ENCODE data around the gene ANTXR1. TPM values are rescaled to one million over a fixed set of nuclear protein-coding genes. Genes with fewer than 3 reads are reported as not detected.

Gene ANTXR1
- total RNA-seq, 1 experiment from 2014 or later: 30.8 TPM

DNA sequence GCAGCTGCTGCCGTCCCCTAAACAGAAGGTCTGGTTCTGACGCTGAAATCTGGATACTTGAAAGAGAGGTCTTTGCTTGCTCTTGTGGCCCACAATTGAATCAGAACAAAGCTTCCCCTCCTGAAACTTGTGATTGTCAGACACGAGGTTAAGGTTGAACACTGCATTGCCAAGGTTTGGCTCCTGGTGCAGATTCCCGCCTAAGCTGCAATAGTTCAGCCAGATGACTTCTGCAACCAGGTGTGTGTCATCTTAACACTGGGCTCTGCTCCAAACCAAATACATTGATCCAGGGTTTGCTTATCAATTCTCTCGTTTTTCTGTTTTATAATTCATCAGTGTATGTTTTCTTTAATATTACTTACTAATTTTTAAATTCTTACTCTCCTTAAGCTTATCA is 23.9 kb upstream of the ANTXR1 start:
- no peak overlapping the region for H3K27ac ChIP-seq
- H3K36me3 ChIP-seq: no peaks in the 10 kb centered on the region
- no peaks in the 10 kb centered on the region for H3K9me3 ChIP-seq (replicated peaks)
- no peak for DNase-seq (ENCODE audit: low read depth in 1 of 2, low spot score in 2 of 2)
- no peak overlapping the region for H3K4me3 ChIP-seq
- H3K27me3 ChIP-seq (replicated peaks): no peaks in the 10 kb centered on the region
- H3K4me1 ChIP-seq (replicated peaks): no peaks in the 10 kb centered on the region

DNA sequence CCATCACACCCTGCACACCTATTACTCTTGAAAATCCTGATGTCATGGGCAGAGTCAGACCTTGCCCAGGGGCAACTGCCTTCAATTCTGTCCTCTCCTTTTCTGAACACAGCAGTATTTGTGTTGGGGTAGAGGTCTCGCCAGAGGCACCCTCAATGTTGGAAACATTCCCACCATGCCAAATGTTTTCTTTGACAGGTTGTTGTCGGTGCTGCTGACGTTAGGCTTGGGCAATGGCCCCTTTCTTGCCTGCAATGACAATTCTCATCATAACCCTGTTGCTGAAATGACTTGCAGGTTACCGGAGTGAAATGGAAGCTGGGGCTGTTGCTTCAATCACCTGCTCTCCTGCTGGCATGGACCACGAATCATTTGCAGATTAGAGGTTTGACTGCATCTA is 20.6 kb upstream of the ANTXR1 start:
- no peak overlapping the region for H3K27ac ChIP-seq
- peaks cover 14% of the 10 kb centered on the region for H3K4me1 ChIP-seq (replicated peaks)
- DNase-seq (ENCODE audit: low read depth in 1 of 2, low spot score in 2 of 2): no peak
- no peaks in the 10 kb centered on the region for H3K27me3 ChIP-seq (replicated peaks)
- no peak overlapping the region for H3K4me3 ChIP-seq
- no peaks in the 10 kb centered on the region for H3K9me3 ChIP-seq (replicated peaks)
- no peaks in the 10 kb centered on the region for H3K36me3 ChIP-seq

- Histone ChIP-seq H3K36me3 (no peaks in the 10 kb centered on the region), H3K4me3 (no peak overlapping the region)
Measured at GRCh38 chr2:68992933-68993332, 20.0 kb upstream of the ANTXR1 start.

GRCh38 chr2:68993660-68994059 is 19.3 kb upstream of the ANTXR1 start:
- Histone ChIP-seq H3K4me1 (replicated peaks) (peaks cover 17% of the 10 kb centered on the region), H3K4me3 (no peak overlapping the region), H3K36me3 (no peaks in the 10 kb centered on the region), H3K27ac (no peak overlapping the region), H3K9me3 (replicated peaks) (no peaks in the 10 kb centered on the region), H3K27me3 (replicated peaks) (no peaks in the 10 kb centered on the region)
- no peak for DNase-seq (ENCODE audit: low read depth in 1 of 2, low spot score in 2 of 2)

More at GRCh38 chr2:68992933-68993332, 20.0 kb upstream of the ANTXR1 start:
- Histone ChIP-seq H3K4me1 (replicated peaks) (peaks cover 17% of the 10 kb centered on the region), H3K27ac (no peak overlapping the region), H3K9me3 (replicated peaks) (no peaks in the 10 kb centered on the region), H3K27me3 (replicated peaks) (no peaks in the 10 kb centered on the region)
- DNase-seq (ENCODE audit: low read depth in 1 of 2, low spot score in 2 of 2): no peak

- Histone ChIP-seq H3K36me3 (no peaks in the 10 kb centered on the region), H3K4me3 (no peak overlapping the region), H3K27ac (no peak overlapping the region), H3K27me3 (replicated peaks) (no peaks in the 10 kb centered on the region), H3K4me1 (replicated peaks) (peaks cover 17% of the 10 kb centered on the region), H3K9me3 (replicated peaks) (no peaks in the 10 kb centered on the region)
- DNase-seq (ENCODE audit: low read depth in 1 of 2, low spot score in 2 of 2): peak; percentile 37 to 47
Measured at GRCh38 chr2:68994864-68995263, 18.1 kb upstream of the ANTXR1 start.

DNA sequence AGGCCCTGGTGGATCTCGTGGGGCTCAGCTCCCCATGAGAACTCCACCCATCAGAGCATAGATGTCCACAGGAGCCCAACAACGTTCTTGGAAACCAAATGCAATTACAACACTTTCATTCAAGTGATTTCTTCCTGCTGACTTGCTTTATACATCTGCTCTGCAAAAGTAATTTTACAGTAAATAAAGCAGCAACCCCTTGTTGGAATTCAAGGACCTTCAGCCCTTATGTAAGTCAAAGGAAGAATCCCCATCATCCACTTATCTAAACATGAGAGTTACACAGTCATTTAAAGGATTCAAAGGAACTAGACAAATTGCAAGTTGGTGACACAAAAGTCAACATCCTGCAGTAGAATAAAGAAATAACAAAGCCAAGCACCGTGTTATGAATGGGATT is 17.1 kb upstream of the ANTXR1 start:
- Histone ChIP-seq H3K4me1 (replicated peaks) (peaks cover 17% of the 10 kb centered on the region), H3K9me3 (replicated peaks) (no peaks in the 10 kb centered on the region), H3K36me3 (no peaks in the 10 kb centered on the region), H3K27me3 (replicated peaks) (no peaks in the 10 kb centered on the region), H3K4me3 (no peak overlapping the region), H3K27ac (no peak overlapping the region)
- peak in 1 of 2 experiments; percentile 9 for DNase-seq (ENCODE audit: low read depth in 1 of 2, low spot score in 2 of 2)

- Histone ChIP-seq H3K4me1 (replicated peaks) (peaks cover 17% of the 10 kb centered on the region), H3K9me3 (replicated peaks) (0 out of 2 replicates have a peak, but pooled peaks cover 3% of the 10 kb centered on the region), H3K27ac (no peak overlapping the region), H3K4me3 (no peak overlapping the region), H3K27me3 (replicated peaks) (no peaks in the 10 kb centered on the region), H3K36me3 (no peaks in the 10 kb centered on the region)
- DNase-seq (ENCODE audit: low read depth in 1 of 2, low spot score in 2 of 2): peak in 1 of 2 experiments; percentile 12
Measured at GRCh38 chr2:68997401-68997800, 15.6 kb upstream of the ANTXR1 start.

DNA sequence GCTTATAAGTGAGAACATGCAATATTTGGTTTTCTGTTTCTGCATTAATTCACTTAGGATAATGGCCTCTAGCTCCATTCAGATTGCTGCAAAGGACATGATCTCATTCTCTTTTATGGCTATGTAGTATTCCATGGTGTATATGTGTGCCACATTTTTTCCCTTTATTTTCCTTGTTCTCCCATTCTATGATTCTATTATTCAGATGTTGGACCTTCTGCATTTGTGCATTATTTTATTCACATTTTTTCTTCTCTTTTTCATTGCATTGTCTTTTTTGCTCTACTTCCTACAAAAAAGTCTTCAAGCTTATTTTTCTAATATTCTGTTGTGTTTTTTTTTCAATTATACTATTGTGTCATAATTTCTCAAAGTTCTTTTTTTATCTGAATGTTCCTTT is 11.1 kb upstream of the ANTXR1 start:
- H3K9me3 ChIP-seq (replicated peaks): peaks cover 6% of the 10 kb centered on the region; the same call in 1 of the 2 replicates

DNA sequence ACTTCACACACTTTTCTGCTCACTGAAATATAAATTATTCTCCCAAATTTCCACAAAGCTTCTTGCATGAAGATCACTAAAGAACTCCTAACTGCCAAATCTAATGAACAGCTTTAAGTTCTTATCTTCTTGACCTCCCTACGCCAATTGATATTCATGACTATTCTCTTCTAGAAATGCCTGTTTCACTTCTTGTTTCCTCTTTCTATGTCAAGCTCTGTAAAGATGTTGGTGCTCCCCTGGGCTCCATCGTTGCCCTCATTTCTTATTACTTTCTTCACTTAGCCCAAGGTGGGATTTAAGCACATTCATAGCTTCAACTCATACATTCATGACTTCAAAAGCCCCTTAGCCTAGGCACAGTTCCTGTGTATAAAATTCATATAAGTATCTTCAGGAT is 9.2 kb upstream of the ANTXR1 start:
- Histone ChIP-seq H3K4me1 (replicated peaks) (no peaks in the 10 kb centered on the region), H3K9me3 (replicated peaks) (peaks cover 6% of the 10 kb centered on the region; the same call in 1 of the 2 replicates), H3K27me3 (replicated peaks) (no peaks in the 10 kb centered on the region), H3K36me3 (no peaks in the 10 kb centered on the region), H3K4me3 (no peak overlapping the region), H3K27ac (no peak overlapping the region)
- no peak for DNase-seq (ENCODE audit: low read depth in 1 of 2, low spot score in 2 of 2)

More for the DNA sequence above, 11.1 kb upstream of the ANTXR1 start:
- H3K4me1 ChIP-seq (replicated peaks): peaks cover 3% of the 10 kb centered on the region; the same call in 1 of the 2 replicates
- no peaks in the 10 kb centered on the region for H3K27me3 ChIP-seq (replicated peaks)
- H3K27ac ChIP-seq: no peak overlapping the region
- no peak overlapping the region for H3K4me3 ChIP-seq
- no peak for DNase-seq (ENCODE audit: low read depth in 1 of 2, low spot score in 2 of 2)
- no peaks in the 10 kb centered on the region for H3K36me3 ChIP-seq

GRCh38 chr2:69007169-69007568 is 5.8 kb upstream of the ANTXR1 start:
- no peaks in the 10 kb centered on the region for H3K36me3 ChIP-seq
- no peak overlapping the region for H3K27ac ChIP-seq
- no peak overlapping the region for H3K4me3 ChIP-seq
- no peaks in the 10 kb centered on the region for H3K27me3 ChIP-seq (replicated peaks)
- H3K9me3 ChIP-seq (replicated peaks): peaks cover 3% of the 10 kb centered on the region; the same call in 1 of the 2 replicates
- no peaks in the 10 kb centered on the region for H3K4me1 ChIP-seq (replicated peaks)
- DNase-seq (ENCODE audit: low read depth in 1 of 2, low spot score in 2 of 2): no peak

DNA sequence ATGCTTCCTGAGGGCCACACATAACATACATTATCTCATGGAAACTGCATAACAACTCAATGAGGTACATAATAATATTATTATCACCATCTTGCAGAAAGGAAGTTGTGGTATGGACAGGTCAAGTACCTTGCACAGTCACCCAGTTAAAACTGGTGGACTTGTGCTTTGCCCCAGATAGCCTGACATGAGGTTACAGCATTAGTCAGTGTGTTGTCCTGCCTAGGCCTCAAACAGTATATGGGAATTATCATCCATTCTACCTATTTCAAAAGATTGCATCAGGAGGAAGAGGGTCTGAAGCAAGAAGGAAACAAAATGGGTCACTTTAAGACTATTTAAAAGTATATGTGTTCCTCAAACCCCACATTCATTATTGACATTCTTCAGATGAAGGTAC is 5.4 kb upstream of the ANTXR1 start:
- Histone ChIP-seq H3K9me3 (replicated peaks) (peaks cover 1% of the 10 kb centered on the region; the same call in 1 of the 2 replicates), H3K36me3 (no peaks in the 10 kb centered on the region), H3K4me1 (replicated peaks) (peaks cover 3% of the 10 kb centered on the region; the same call in 1 of the 2 replicates), H3K27ac (no peak overlapping the region), H3K27me3 (replicated peaks) (no peaks in the 10 kb centered on the region), H3K4me3 (no peak overlapping the region)
- DNase-seq (ENCODE audit: low read depth in 1 of 2, low spot score in 2 of 2): no peak

DNA sequence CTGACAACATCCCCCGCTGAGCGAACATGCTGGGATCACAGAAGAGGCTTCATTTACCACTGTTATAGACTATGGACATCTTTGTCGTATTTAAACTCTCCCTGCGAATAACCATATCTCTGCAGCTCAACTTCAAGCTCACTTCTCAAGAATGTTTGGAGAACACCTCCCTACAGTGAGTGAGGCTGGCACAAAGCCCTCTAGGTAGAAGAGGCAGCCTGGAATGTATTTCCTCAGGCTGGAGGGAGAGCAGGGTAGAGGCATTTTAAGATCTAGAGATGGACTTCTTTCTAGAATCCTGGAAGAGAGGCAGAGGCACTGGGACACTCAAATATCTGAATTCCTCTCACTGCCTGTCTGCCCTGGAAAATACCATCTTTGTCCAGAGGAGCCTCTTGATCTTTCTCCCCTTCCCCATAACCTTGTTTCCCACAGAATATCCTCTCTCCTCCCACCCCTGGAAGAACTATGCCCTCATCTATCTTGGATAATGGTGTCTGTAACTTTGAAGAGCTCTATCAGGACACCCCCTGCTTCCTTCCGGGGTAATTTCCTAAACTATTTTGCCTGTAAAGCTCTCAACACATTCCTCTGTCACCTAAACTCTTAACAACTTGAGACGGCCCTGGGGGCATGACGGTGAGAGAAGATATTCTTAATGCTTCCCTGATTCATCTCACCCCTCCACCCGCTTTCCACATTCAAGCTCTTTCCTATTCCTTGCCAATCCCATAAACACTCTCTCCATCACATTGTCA is 2.4 kb upstream of the ANTXR1 start:
- Histone ChIP-seq H3K9me3 (replicated peaks) (no peaks in the 10 kb centered on the region), H3K27me3 (replicated peaks) (no peaks in the 10 kb centered on the region), H3K4me3 (no peak overlapping the region), H3K27ac (no peak overlapping the region), H3K4me1 (replicated peaks) (peaks cover 11% of the 10 kb centered on the region; the same call in 1 of the 2 replicates), H3K36me3 (peaks cover 4% of the 10 kb centered on the region)
- no peak for DNase-seq (ENCODE audit: low read depth in 1 of 2, low spot score in 2 of 2)

- Histone ChIP-seq H3K4me1 (replicated peaks) (peaks cover 12% of the 10 kb centered on the region; the same call in 1 of the 2 replicates), H3K27ac (no peak overlapping the region), H3K27me3 (replicated peaks) (no peaks in the 10 kb centered on the region), H3K4me3 (no peak overlapping the region), H3K36me3 (peaks cover 4% of the 10 kb centered on the region), H3K9me3 (replicated peaks) (no peaks in the 10 kb centered on the region)
- no peak for DNase-seq (ENCODE audit: low read depth in 1 of 2, low spot score in 2 of 2)
Measured at GRCh38 chr2:69011611-69012157, 1.3 kb upstream of the ANTXR1 start.
